Panc1 (cell line): Measurements from ENCODE around the gene ATXN10. TPM values are rescaled to one million over a fixed set of nuclear protein-coding genes. Genes with fewer than 3 reads are reported as not detected.

Experiments
- ATAC-seq: fragments of 200-7000 bp; cut with Tn5 transposase; 2 replicates; pipeline ENCODE4 v1.9.1; 2020; ENCODE audit warnings: mild to moderate bottlenecking, moderate library complexity
- BruUV-seq: library from RNA; stranded (reverse); fragments of 400-500 nt; replicated peaks from 2 replicates; lab custom pipeline; 2021; lab: Mats Ljungman, UMichigan
- CTCF ChIA-PET: fragments of 300-600 bp; sonication (Branson Sonifier 250); formaldehyde crosslinking; loops from one replicate; lab custom pipeline; 2022; ENCODE audit warnings: antibody characterized with exemption; lab: Charles Lee
- POLR2A ChIA-PET: fragments of 300-600 bp; sonication (Branson Sonifier 250); formaldehyde crosslinking; loops from one replicate; lab custom pipeline; 2022; ENCODE audit warnings: antibody characterized with exemption; lab: Charles Lee
- DNase-seq: peaks from one replicate; pipeline ENCODE4 v3.0.0-alpha.2; 2010; ENCODE audit warnings: low read depth, low spot score
- H3K27ac ChIP-seq: 2 replicates; pipeline ENCODE4 v1.5.1; 2011; ENCODE audit warnings: mild to moderate bottlenecking, low read length, inconsistent platforms
- H3K27me3 ChIP-seq: fragments of 200-500 bp; sonication (Bioruptor generic); 2 replicates; pipeline ENCODE4 v1.6.0; 2014; ENCODE audit warnings: low read length, inconsistent platforms; ENCODE audit not compliant: control insufficient read depth, insufficient read depth
- H3K36me3 ChIP-seq: fragments of 200-500 bp; sonication (Bioruptor generic); 2 replicates; pipeline ENCODE4 v1.5.1; 2014; ENCODE audit warnings: inconsistent platforms, mild to moderate bottlenecking, low read length, moderate library complexity; ENCODE audit not compliant: control insufficient read depth, insufficient read depth
- H3K4me1 ChIP-seq: 2 replicates; pipeline ENCODE4 v1.5.1; 2011; ENCODE audit warnings: inconsistent platforms, mild to moderate bottlenecking, low read length, moderate library complexity; ENCODE audit not compliant: control insufficient read depth, insufficient read depth
- H3K4me3 ChIP-seq, 2 experiments: 2 replicates each; pipeline ENCODE4 v1.5.1; 2011 to 2012; ENCODE audit warnings: low read depth in 2 of 2, low read length in 2 of 2, mild to moderate bottlenecking in 2 of 2, inconsistent platforms in 1 of 2, moderate library complexity in 1 of 2
- H3K9me3 ChIP-seq: fragments of 200-500 bp; sonication (Bioruptor generic); 2 replicates; pipeline ENCODE4 v1.5.1; 2014; ENCODE audit warnings: low read depth, mild to moderate bottlenecking, inconsistent platforms, low read length, moderate library complexity; ENCODE audit not compliant: control insufficient read depth, insufficient read depth
- CTCF ChIP-seq: fragments of 450-650 bp; IDR thresholded peaks from 2 replicates; pipeline ENCODE4 v1.5.1; 2017; ENCODE audit warnings: mild to moderate bottlenecking
- POLR2AphosphoS5 ChIP-seq: IDR thresholded peaks from 2 replicates; pipeline ENCODE4 v1.6.1; 2012; ENCODE audit warnings: mild to moderate bottlenecking, low read depth, low read length, moderate library complexity
- SIN3A ChIP-seq: IDR thresholded peaks from 2 replicates; pipeline ENCODE4 v1.6.1; 2012; ENCODE audit warnings: low read depth, mild to moderate bottlenecking, low read length, moderate library complexity, borderline replicate concordance; ENCODE audit not compliant: insufficient read depth
- TCF7L2 ChIP-seq: IDR thresholded peaks from 2 replicates; pipeline ENCODE4 v1.6.1; 2011; ENCODE audit warnings: mild to moderate bottlenecking, low read depth, low read length, inconsistent platforms
- in situ Hi-C: cut with HindIII; loops from 2 replicates; pipeline ENCODE4 v1.10.0; 2016; ENCODE audit warnings: low sequenced_read_pairs, low pct_unique_long_range_greater_than_20kb
- intact Hi-C: fragments of 100-400 bp; cut with micrococcal nuclease; formaldehyde crosslinking; loops from one replicate; pipeline ENCODE4 v1.10.0; 2022; ENCODE audit not compliant: unreplicated experiment
- total RNA-seq: library from RNA; stranded (reverse); gene quantifications from one replicate; pipeline ENCODE4 v1.2.1, GENCODE V29; 2021; ENCODE audit not compliant: unreplicated experiment
- TF ChIP-seq, protein P1 (sequence below), 2 experiments: IDR thresholded peaks; 2 replicates each; pipeline ENCODE4 v1.6.1; 2011 to 2012; ENCODE audit warnings: low read depth in 2 of 2, control low read depth in 1 of 2, low read length in 1 of 2, mild to moderate bottlenecking in 1 of 2, moderate library complexity in 1 of 2; ENCODE audit not compliant: insufficient read depth in 1 of 2

ATXN10 gene
- total RNA-seq, 1 experiment from 2014 or later: 184 TPM

DNA sequence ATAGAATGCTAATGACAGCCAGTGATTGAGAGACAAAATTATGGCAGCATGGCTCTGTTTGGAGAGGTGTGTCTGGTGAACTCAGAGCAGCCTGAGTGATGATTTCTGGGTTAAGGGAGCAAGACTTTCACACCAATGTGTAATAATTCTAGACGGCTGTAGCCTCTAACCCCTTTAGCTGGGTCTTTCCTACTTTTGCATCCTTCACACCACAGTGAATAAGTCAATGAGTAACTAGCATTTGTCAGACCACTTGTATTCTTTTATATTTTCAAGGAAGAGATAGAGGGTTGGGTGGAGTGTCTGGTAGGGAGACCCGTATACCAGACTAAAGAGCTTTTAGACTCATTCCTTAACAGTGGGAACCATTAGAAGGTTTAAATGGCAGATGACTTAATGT is 50.4 kb downstream of the ATXN10 start:
- H3K4me1 ChIP-seq: no peaks in the 10 kb centered on the region
- TF ChIP-seq, protein P1, sequence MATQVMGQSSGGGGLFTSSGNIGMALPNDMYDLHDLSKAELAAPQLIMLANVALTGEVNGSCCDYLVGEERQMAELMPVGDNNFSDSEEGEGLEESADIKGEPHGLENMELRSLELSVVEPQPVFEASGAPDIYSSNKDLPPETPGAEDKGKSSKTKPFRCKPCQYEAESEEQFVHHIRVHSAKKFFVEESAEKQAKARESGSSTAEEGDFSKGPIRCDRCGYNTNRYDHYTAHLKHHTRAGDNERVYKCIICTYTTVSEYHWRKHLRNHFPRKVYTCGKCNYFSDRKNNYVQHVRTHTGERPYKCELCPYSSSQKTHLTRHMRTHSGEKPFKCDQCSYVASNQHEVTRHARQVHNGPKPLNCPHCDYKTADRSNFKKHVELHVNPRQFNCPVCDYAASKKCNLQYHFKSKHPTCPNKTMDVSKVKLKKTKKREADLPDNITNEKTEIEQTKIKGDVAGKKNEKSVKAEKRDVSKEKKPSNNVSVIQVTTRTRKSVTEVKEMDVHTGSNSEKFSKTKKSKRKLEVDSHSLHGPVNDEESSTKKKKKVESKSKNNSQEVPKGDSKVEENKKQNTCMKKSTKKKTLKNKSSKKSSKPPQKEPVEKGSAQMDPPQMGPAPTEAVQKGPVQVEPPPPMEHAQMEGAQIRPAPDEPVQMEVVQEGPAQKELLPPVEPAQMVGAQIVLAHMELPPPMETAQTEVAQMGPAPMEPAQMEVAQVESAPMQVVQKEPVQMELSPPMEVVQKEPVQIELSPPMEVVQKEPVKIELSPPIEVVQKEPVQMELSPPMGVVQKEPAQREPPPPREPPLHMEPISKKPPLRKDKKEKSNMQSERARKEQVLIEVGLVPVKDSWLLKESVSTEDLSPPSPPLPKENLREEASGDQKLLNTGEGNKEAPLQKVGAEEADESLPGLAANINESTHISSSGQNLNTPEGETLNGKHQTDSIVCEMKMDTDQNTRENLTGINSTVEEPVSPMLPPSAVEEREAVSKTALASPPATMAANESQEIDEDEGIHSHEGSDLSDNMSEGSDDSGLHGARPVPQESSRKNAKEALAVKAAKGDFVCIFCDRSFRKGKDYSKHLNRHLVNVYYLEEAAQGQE (IDR thresholded peaks at IDR 0.05; ENCODE audit: insufficient read depth in 1 of 2, low read depth in 2 of 2, low read length in 1 of 2): no peak
- no peak for TF ChIP-seq CTCF
- no peak overlapping the region for H3K4me3 ChIP-seq
- BruUV-seq: no TSS peak
- no peaks in the 10 kb centered on the region for H3K9me3 ChIP-seq
- no peak overlapping the region for H3K27ac ChIP-seq
- intact Hi-C loops (no loop called here), in situ Hi-C loops (no loop called here)
- H3K27me3 ChIP-seq: no peaks in the 10 kb centered on the region
- H3K36me3 ChIP-seq: peaks cover 12% of the 10 kb centered on the region
- CTCF ChIA-PET: no interaction called here
- no peak for DNase-seq
- POLR2A ChIA-PET: no interaction called here
- ATAC-seq: no peak

- intact Hi-C loops: no loop called here
- H3K4me3 ChIP-seq: no peak overlapping the region
- ATAC-seq (no peak), DNase-seq (no peak)
- no TSS peak for BruUV-seq
- H3K36me3 ChIP-seq: no peaks in the 10 kb centered on the region; the same call in 1 of the 2 replicates
- ChIA-PET POLR2A (no interaction called here), CTCF (no interaction called here)
- no peak overlapping the region for H3K27ac ChIP-seq
- no peak for TF ChIP-seq POLR2AphosphoS5
- TF ChIP-seq SIN3A: no peak
- no peak for TF ChIP-seq CTCF
- TF ChIP-seq TCF7L2: no peak
- TF ChIP-seq, protein P1 (IDR thresholded peaks at IDR 0.05; ENCODE audit: insufficient read depth in 1 of 2, low read depth in 2 of 2, low read length in 1 of 2): no peak
- no peaks in the 10 kb centered on the region for H3K9me3 ChIP-seq
- H3K4me1 ChIP-seq: no peaks in the 10 kb centered on the region
- no peaks in the 10 kb centered on the region for H3K27me3 ChIP-seq
- in situ Hi-C loops: no loop called here
Measured at GRCh38 chr22:45726081-45726480, 54.4 kb downstream of the ATXN10 start.
